Middle frontal gyrus (tissue), 1 donor: ENCODE data around the gene RELT.

Experiments used
- DNase-seq: peaks from one replicate; pipeline ENCODE4 v3.0.0-alpha.2; 2015; ENCODE audit warnings: low spot score; ENCODE audit errors: extremely low spot score

The RELT gene

GRCh38 chr11:73376160-73376802, at the start of gene RELT:
Gene RELT, plus strand, starts transcription at chr11:73376399. Its CDS starts 12,738 bp downstream, at chr11:73389137.
- DNase-seq: peak; percentile 76

- DNase-seq: no peak
These were observed 49.0 kb upstream of the RELT start for GRCh38 chr11:73326929-73327811.

GRCh38 chr11:73327812-73328364, 48.3 kb upstream of the RELT start:
- no peak for DNase-seq

GRCh38 chr11:73330569-73331093, 45.6 kb upstream of the RELT start:
- no peak for DNase-seq

- no peak for DNase-seq
These were observed 44.9 kb upstream of the RELT start for GRCh38 chr11:73331138-73331916.

- no peak for DNase-seq
These were observed 43.0 kb upstream of the RELT start for GRCh38 chr11:73333173-73333572.

- DNase-seq: no peak
These were observed 42.4 kb upstream of the RELT start for GRCh38 chr11:73333640-73334383.

GRCh38 chr11:73334384-73335203, 41.6 kb upstream of the RELT start:
- DNase-seq: no peak

GRCh38 chr11:73335204-73335923, 40.8 kb upstream of the RELT start:
- DNase-seq: peak; percentile 82

- no peak for DNase-seq
These were observed 38.4 kb upstream of the RELT start for GRCh38 chr11:73337846-73338245.

- DNase-seq: no peak
These were observed 37.9 kb upstream of the RELT start for GRCh38 chr11:73338279-73338678.

- DNase-seq: no peak
These were observed 36.0 kb upstream of the RELT start for GRCh38 chr11:73340164-73340563.

- DNase-seq: no peak
These were observed 33.6 kb upstream of the RELT start for GRCh38 chr11:73342633-73343032.

GRCh38 chr11:73343076-73343873, 32.9 kb upstream of the RELT start:
- DNase-seq: no peak

GRCh38 chr11:73344191-73344607, 32.0 kb upstream of the RELT start:
- DNase-seq: no peak

GRCh38 chr11:73345481-73346160, 30.6 kb upstream of the RELT start:
- DNase-seq: no peak

GRCh38 chr11:73346186-73346935, 29.8 kb upstream of the RELT start:
- DNase-seq: no peak
